Measurements from ENCODE around the gene OSBPL6.

Gene OSBPL6

DNA sequence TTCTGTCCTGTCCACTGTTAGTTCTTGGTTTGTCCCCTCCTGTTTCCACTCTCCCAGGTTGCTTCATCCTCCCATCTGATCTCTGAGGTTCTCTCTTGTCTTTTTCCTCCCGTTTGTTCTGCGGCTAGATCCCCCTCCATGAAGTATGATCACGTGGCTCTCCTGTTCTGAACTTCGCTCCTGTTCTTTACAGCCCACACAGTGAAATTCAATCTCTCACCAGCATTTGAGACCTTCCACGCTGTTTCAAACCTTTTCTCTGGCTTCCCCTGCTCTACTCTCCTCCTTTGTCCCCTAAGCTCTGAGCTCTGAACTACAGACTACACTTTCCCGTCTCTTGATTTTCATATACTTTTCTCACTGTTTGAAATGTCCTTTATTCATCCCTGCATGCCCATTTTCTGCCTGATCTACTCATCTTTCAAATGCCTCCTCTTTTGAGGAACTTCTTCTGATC lies 83.5 kb downstream of the OSBPL6 start:
- no peak for DNase-seq

DNA sequence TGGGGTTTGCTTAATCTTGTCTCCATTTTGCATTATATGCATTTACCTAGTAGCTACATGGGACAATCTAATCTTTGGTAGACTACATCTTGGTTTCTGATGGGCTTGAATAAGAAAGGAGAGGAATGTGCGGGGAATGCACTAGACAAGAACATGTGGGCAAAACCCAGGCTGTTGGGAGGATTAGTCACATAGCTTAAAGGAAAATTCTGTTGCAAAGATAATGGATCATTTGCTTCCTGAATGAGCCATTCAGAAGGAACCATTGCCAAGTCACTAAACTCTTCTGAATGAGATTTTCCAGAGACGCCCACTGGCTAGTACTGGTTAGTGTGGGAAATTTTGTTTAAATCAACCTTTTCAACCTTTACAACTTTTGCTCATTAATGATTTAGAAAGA lies 84.8 kb downstream of the OSBPL6 start:
- DNase-seq, result no peak

DNA sequence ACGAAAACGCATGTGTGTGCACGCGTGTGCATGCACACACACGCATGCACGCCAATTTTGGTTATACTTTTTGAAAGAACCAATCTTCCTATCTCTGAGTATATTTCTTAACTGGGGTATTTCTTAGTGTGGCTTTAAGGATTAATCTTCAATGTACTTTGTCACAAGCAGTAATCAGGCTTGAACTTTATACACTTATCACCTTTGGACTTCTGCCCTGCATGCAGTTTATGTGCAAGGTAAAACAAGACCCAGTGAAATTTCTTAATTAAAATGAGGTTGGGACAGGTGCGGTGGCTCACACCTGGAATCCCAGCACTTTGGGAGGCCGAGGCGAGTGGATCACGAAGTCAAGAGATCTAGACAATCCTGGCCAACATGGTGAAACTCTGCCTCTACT lies 85.3 kb downstream of the OSBPL6 start:
- DNase-seq, result no peak

DNA sequence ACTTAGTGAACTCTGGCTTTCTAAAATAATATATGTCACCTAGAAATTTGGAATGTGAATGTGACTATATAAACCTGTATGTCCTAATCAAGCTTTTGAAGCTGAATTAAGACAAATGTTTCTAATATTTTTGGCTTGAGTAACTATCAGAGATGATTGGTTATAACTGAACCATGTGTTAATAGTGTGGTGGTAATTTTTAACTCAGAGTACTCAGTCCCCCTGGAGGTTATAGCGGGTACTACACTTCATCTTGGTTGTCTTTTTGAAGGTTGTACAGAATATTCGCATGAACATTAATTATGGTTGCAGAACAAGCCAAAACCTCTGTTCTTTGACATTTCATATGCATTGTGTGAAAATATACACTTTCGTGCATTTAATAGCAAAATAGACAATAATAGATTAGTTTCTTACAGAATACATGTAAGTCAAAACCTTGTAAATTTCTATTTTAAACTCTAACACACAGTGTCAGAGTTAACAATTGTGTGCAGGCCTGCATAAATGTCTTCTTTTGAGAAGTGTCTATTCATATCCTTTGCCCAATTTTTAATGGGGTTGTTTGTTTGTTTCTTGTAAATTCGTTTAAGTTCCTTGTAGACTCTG lies 86.0 kb downstream of the OSBPL6 start:
- peak; percentile 60 for DNase-seq

DNA sequence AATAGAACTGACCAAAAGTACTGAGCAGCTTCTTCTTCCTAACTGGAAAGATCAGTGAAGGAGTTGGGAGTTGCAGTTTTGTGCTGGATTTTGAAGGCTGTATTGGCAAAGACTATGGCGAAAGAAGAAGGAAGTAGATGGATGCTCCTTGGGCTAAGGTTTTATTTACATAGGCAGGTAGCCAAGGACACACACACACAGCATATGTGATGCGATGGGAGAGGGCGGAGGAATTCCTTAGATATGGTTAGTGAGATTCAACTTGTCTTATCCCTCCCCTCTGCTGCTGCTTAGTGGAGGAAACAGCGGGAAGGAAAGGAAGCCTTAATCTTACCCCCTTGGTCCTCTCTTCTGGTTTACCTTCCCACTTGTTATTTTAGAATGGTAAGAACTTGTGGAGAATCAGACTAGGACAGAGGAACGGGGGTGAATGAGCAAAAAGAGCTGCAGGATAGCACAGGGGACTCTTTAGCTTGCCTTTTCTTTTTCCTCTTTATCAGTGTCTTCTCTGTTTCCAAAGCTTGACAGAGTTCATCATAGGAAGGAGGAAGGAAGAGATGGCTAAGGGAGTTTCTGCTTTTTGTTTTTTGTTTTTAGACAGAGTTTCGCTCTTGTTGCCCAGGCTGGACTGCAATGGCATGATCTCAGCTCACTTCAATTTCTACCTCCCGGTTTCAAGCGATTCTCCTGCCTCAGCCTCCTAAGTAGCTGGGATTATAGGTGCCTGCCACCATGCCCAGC lies 87.9 kb downstream of the OSBPL6 start:
- DNase-seq, result no peak

DNA sequence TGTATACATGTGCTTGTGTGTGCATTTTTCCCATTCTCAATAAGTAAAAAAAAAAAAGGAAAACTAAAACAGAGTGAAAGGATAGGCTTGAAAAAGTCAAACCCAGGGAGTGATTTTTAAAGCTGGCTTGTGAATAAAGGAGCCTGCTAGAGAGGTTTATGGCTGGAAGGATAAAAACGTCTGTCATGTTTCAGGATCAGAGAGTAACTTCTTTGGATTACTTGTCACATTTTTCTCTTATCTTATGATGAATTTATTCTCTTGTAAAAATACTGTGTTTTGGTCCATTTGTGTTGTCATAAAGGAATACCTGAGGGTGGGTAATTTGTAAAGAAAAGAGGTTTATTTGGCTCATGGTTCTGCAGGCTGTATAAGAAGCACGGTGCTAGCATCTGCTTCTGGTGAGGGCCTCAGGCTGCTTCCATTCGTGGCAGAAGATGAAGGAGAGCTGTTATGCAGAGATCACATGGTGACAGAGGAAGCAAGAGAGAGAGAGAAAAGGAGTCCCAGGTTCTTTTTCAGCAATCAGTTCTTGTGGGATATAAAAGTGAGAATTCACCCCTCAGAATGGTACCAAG lies 89.1 kb downstream of the OSBPL6 start:
- no peak for DNase-seq

DNA sequence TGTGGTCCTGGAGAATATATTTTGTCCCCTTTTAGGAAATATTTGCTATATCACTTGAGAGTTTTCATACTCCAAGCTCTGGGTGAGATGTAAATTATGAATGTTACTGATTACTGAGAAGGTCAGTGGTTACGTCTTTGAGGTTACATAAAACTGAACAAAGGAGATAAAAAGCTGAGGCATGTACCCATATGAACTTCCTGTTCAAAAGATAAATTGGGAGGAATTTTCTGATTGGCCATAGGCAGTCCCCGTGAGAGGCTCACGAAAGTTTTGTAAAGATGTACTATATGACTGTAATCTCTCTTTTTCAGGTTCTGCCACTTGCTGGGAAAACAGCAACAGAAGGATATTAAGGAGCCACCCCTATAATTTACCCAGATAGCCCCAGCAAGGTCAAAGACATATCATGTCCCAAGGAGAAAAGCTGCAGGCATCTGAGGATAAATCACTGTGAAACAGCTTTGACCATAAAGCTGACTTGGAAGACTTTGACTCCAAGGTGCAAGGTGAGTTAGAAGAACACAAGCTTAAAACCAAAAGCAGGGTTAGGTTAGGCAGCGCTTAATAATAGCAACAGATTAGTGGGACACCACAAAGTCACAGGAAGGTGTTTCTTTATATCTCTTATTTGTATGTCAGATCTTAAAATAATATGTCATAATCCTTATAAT lies 90.4 kb downstream of the OSBPL6 start:
- no peak for DNase-seq

DNA sequence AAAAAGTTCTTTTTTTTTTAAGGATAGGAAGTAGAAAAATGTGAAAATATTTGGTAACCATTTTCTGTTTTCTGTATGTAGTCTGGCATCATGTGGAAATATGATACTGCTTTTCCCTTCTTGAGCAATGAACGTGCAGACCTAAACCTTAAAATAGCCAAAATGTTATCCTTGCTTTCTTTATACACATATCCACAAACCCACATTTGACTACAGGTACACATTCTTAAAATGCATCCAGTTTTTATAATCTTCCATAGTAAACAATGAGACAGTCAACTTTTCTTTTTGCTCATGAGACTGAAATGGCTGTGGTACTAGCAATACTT lies 90.9 kb downstream of the OSBPL6 start:
- no peak for DNase-seq

DNA sequence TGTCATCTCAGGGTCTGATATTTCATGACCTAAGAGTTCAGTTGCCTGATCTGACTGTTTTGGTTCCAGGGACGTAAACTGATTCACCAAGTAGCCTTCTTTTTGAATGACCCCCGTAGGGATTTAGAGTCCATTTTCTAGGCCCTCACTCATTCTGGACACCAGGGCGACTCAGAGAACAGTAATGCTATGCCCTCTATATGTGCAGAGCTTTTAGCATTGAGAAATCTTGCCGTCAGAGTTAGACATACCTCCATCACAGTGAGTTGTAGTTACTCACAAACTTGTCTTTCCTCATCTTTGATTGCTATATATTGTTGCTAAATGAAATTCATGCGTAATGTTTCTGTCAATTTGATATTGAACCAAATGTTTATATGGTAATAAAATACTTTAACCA lies 92.3 kb downstream of the OSBPL6 start:
- no peak for DNase-seq

DNA sequence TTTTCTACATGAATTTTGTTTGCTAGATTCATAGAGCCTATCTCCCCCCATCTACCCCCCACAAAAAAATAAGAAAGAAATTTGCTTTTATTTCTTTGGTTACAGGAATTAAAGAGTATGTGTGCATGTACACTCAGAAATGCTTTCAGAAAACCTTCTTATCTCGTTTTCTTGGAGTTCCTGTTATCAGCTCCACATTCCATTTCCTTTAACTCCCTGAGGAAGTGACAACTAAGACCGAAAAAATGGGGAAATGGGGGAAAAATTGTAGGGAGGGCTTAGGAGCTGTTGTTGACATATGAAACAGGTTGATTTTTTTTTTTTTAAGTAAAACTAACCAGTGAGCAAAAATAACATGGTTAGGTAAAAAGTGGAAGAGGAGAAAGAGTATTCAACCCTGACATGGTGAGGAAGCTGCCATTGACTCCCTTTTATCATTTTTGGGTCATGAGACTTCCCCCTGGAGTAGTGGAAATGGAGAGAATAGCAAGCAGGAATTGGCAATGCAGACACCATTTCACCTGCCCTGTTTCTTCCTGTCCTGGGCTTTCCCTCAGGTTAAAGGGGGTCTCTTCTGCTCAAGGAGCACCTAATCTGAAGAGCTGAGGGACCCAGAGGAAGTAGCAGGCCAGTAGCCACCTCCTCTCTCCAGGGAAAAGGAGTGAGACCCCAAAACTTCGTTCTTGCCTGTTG lies 93.5 kb downstream of the OSBPL6 start:
- DNase-seq, result no peak

DNA sequence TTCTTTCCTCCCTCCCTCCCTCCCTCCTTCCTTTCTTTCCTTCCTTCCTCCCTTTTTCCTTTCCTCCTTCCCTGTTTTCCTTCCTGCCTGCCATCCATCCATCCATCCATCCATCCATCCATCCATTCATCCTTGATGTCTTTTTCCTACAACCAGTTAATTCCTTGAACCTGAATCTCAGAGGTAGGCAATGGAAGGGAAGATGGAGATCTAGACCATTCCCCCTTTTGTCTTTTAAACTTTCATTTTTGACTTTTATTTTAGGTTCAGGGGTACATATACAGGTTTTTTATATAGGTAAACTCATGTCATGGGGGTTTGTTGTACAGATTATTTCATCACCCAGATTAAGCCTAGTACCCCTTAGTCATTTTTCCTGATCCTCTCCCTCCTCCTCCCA lies 97.4 kb downstream of the OSBPL6 start:
- no peak for DNase-seq

DNA sequence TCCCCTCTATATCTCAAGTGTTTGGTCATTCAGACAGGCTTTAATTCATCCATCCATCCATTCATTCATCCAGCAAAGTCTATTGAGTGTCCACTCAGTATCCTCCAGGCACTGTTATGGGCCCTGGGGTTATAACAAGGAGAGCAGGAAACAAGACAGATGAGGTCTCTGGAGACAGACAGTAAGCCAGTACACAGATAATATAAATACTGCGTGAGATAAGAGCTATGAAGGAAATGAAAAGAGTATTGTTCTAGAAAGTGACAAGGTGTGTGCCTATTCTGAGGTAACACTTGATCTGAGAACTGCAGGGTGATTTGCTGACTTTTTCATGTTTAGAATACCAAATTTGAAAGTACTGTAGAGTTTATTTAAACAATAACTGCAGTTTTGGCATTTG lies 98.3 kb downstream of the OSBPL6 start:
- no peak for DNase-seq

DNA sequence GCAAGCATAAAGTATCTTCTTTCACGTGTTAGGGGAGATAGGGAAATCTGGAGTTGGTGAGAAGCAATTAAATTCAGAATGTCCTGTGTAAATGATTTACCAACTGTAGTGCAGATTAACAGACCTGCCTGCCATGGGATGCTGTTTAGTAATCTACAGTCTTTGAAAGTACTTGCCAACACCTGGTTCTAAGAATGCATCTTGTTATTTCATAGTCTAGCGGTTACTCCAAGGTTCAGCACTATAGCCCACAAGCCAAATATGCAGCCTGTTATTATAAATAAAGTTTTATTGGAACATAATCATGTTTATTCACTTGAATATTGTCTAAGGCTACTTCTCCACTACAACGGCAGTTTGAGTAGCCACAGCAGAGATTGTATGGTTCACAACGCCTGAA lies 100.8 kb downstream of the OSBPL6 start:
- no peak for DNase-seq

DNA sequence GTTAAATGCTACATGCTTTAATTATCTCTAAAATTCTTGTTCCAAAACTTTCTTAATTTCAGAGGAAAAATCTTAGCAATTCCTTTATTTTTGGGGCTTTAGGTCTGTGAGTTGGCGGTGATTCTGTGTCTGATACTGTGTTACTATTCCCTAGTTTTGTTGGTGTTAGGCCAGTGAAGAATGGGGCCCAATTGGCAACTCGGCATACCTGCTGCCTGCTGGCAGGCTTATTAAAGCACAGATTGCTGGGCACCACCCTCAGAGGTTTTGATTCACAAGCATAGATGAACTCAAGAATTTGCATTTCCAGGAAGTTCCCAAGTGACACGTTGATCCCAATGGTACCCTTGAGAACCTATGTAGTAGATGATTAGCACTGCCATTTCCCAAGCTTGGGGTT lies 101.6 kb downstream of the OSBPL6 start:
- no peak for DNase-seq

DNA sequence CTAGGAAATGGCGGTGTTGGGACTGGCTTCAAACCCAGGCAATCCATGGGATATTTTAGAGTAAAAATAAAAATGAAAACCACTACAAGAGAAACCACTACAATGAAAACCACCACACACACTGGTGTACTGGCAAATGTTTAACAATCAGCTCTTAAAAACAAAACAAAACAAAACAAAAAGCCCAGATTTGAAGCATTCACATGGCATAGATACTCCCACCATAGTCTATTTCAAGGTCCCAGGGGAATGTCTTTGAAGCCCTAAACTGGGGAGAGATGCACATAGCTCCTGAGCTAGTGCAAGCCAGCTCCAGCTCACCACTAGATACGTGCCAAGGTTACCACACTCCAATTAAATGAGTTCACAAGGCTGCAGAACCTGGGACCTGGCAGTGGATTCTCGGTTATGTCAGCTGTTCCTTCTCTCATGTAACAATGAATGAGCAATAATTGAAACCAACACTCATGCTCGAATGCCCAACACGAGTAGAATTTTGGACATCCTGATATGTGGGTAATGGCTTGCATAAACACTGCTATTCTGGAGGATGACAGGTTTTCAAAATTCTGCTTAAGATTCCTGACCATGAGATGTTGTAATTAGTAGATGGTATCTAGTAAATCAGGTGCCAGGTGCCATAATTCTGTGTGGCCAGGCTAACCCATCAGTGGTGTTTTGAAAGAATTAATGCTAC lies 102.2 kb downstream of the OSBPL6 start:
- no peak for DNase-seq

DNA sequence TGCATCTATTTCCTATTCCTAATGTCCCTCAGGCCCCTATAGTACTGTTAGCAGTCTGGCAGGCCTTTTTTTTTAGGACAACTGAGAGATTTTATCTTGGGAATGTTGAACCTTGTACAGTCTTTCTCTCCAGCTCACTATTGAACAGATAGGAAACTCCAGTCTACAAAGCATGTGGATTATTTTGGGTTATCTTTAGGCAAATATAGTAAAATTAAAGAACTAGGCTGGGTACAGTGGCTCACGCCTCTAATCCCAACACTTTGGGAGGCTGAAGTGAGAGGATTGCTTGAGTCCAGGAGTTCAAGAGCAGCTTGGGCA lies 102.7 kb downstream of the OSBPL6 start:
- DNase-seq, result no peak

DNA sequence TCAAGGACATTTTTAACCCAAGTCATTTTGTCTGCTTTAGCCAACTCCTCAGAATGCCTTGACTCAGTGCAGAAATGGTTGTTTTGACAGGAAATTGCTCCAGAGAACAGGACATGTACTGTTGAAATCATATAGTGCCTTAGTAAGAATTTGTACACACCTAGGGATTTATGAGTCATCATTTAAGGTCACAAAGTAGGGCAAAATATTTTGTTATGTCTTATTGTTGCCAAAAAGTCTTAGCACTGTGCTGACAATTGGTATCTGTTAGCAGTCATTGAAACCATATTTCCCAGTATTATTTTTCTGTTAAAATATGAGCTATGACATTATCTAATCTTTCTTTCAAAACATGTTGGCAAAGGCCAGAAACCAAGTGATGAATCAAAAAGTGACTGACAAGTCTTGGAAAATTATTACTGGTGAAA lies 104.5 kb downstream of the OSBPL6 start:
- peak; percentile 2 for DNase-seq

DNA sequence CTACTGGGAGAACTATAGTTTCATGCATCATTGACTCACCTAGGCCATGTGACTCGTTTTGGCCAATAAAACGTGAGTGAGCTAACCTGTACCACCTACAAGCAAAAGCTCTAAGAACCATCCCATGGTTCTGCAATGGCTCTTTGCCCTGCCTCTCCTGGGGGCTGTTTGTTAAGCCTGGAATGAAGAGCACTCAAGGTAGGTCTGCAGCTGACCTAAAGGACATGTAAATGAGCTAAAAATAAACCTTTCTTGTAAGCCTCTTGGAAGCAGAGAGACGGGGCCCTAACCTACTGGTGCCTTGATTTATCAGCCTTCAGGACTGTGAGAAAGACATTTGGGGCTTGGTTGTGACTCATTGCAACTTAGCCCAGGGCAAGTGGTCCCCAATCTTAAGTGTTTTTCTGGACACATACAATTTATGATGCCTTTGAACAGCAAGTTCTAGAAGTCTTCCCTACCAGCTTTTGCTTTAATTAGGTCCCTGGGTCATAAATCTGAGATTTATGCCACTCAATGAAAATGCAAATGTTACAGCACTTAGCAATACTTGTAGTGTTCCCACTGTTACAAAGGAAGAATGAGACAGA lies 107.4 kb downstream of the OSBPL6 start:
- no peak for DNase-seq

DNA sequence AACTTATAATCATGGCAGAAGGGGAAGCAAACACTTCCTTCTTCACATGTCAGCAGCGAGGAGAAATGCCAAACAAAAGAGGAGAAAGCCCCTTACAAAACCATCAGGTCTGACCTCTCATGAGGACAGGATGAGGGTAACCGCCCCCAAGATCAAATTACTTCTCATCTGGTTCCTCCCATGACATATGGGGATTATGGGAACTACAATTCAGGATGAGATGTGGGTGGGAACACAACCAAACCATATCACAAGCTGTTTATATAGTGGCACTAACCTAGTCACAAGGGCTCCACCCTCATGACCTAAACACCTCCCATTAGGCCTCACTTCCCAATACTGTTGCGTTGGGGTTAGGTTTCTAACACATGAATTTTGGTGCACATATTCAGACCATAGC lies 110.0 kb downstream of the OSBPL6 start:
- DNase-seq, result no peak

DNA sequence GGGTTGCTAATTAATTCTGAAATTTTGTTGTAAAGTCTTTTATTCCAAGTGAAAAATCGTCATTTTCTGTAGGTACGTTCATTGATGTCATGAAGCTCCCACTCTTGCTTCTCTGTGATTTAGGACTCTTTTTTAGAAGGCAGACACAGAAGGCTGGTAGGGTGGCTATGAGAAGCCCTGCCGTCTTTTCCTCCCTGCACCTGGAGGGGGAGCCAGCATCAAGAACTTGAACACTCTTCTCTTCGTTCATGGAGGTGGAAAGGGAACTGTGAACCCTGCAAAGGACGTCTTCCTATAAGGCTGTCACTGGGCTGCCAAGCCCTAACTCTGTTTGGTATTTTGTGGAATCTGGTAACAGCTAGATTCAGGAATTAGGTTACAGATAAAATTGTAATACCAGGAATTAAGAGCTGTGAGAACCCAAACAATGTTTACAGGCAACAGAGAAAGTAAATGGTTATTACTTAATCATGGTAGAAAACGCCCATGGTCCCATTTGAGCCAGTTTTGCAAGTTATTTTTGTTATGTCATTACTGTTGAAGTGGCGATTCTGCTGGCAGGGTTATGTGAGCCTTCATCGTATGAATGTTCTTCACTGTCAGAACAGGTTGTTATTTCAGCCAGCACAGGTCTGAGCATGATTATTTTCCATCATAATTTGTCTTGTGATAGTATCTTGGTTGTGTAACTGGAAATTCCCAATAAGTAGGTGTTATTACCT lies 112.2 kb downstream of the OSBPL6 start:
- DNase-seq, result peak; percentile 62

DNA sequence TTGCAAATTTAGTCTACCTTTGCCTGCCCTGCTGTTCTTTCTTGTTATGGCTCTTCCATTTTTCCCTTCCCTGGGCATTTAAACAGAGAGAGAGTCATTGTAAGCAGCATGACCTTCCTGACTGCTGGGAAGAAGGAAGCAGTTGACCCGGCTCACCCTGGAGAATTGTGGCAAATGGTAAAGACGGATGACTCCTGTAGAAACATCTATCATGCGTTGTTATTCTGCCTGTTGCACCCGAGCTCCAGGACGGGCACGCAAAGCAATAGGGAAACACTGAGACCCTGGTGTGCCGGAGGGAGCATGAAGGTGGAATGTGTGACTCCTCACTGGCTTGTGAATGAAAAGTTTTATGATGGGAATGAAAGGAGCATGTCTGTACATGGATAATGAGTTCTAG lies 113.3 kb downstream of the OSBPL6 start:
- DNase-seq, result no peak

DNA sequence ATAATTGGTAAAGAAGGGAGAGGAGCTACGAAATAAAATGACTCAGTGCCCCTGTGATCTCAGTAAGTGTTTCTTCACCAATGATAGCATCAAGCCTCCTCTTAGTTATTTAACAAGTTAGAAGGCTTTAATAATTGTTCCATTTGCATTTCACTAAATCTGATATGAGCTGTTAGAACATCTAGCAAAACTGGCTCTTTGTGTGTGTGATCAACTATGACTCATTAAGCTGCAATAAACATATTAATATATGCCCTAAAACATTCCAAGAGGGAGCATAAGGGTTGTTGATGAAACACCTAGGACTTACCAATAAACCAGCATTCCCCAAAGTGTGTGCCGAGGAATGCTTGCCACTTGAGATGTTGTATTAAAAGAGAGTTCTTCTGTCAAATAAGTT lies 115.2 kb downstream of the OSBPL6 start:
- no peak for DNase-seq
